HG02759 (cell line): ENCODE results near the gene CCDC144A.
"Not testable (repeated sequence)": the region's sequence is repeated elsewhere in the genome, so short reads cannot be mapped to it uniquely, and the experiment has no call there.

Source experiments
- ATAC-seq: cut with Tn5 transposase; IDR thresholded peaks from one replicate; pipeline ENCODE4 v1.9.1; 2021; ENCODE audit warnings: mild to moderate bottlenecking, moderate library complexity; ENCODE audit not compliant: unreplicated experiment

Gene CCDC144A

GRCh38 chr17:16817201-16817600 lies 127.2 kb downstream of the CCDC144A start:
- ATAC-seq: no peak

GRCh38 chr17:16817940-16818339 lies 127.9 kb downstream of the CCDC144A start:
- not testable (repeated sequence) for ATAC-seq

- no peak for ATAC-seq
Observed at GRCh38 chr17:16818340-16818739, 128.3 kb downstream of the CCDC144A start.

- no peak for ATAC-seq
Observed at GRCh38 chr17:16818821-16819683, 129.0 kb downstream of the CCDC144A start.

GRCh38 chr17:16820161-16820877 lies 130.3 kb downstream of the CCDC144A start:
- ATAC-seq: no peak

- ATAC-seq: no peak
Observed at GRCh38 chr17:16820979-16821543, 131.0 kb downstream of the CCDC144A start.

- not testable (repeated sequence) for ATAC-seq
Observed at GRCh38 chr17:16822133-16822532, 132.1 kb downstream of the CCDC144A start.

- not testable (repeated sequence) for ATAC-seq
Observed at GRCh38 chr17:16823768-16824406, 133.8 kb downstream of the CCDC144A start.
